ENCODE results near the gene UBE3D. TPM values are rescaled to one million over a fixed set of nuclear protein-coding genes. Genes with fewer than 3 reads are reported as not detected.

UBE3D gene
- total RNA-seq, 2 experiments from 2014 or later, result 6.7 to 7.6 TPM

- Mint-ChIP-seq H3K36me3 (ENCODE audit: low read depth) (no peaks in the 10 kb centered on the region), H3K4me1 (ENCODE audit: low read depth) (no peaks in the 10 kb centered on the region), H3K9me3 (no peaks in the 10 kb centered on the region), H3K27ac (no peak overlapping the region), H3K27me3 (peaks cover 5% of the 10 kb centered on the region), H3K4me3 (no peak overlapping the region)
- ATAC-seq (no peak), DNase-seq (no peak)
- CTCF ChIA-PET, result no interaction called here
- intact Hi-C loops (cut with micrococcal nuclease), result no loop called here
- POLR2A ChIA-PET, result no interaction called here
- TF ChIP-seq, protein P1, sequence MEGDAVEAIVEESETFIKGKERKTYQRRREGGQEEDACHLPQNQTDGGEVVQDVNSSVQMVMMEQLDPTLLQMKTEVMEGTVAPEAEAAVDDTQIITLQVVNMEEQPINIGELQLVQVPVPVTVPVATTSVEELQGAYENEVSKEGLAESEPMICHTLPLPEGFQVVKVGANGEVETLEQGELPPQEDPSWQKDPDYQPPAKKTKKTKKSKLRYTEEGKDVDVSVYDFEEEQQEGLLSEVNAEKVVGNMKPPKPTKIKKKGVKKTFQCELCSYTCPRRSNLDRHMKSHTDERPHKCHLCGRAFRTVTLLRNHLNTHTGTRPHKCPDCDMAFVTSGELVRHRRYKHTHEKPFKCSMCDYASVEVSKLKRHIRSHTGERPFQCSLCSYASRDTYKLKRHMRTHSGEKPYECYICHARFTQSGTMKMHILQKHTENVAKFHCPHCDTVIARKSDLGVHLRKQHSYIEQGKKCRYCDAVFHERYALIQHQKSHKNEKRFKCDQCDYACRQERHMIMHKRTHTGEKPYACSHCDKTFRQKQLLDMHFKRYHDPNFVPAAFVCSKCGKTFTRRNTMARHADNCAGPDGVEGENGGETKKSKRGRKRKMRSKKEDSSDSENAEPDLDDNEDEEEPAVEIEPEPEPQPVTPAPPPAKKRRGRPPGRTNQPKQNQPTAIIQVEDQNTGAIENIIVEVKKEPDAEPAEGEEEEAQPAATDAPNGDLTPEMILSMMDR (IDR thresholded peaks at IDR 0.05), result no peak
These were observed 188.1 kb downstream of the UBE3D start for GRCh38 chr6:82877213-82878195.

DNA sequence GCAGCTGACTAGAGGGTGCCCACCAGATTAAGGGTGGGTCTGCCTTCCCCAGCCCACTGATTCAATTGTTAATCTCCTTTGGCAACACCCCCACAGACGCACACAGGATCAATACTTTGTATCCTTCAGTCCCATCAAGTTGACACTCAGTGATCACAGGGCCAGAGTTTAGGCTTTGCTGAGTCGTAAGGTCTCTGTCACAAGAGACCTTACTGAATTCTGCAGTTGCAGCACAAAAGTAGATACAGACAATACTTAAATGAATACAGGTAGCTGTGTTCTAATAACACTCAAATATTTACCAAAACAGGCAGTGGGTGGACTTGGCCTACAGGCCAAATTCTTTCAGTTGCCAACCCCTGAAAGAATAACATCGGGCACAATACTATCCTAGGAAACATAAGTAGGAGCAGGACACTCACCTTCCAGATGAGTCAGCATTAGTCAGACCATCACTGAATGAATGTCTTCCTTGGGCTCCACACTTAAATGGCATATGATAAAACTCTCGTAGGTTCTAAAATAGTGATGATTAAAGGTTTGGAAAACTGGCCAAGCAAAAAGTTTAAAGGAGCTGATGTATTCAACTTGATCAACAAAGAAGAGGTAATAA is 190.0 kb downstream of the UBE3D start:
- ATAC-seq (no peak), DNase-seq (no peak)
- Mint-ChIP-seq H3K4me3 (no peak overlapping the region), H3K36me3 (ENCODE audit: low read depth) (no peaks in the 10 kb centered on the region), H3K4me1 (ENCODE audit: low read depth) (no peaks in the 10 kb centered on the region), H3K27ac (no peak overlapping the region), H3K27me3 (no peaks in the 10 kb centered on the region), H3K9me3 (no peaks in the 10 kb centered on the region)
- TF ChIP-seq, protein P1 (IDR thresholded peaks at IDR 0.05), result no peak
- intact Hi-C loops (cut with micrococcal nuclease), result no loop called here
- CTCF ChIA-PET, result no interaction called here
- POLR2A ChIA-PET, result no interaction called here

GRCh38 chr6:82874867-82875266 is 190.8 kb downstream of the UBE3D start:
- TF ChIP-seq, protein P1 (IDR thresholded peaks at IDR 0.05), result no peak
- no peak overlapping the region for H3K4me3 Mint-ChIP-seq
- ChIA-PET POLR2A (no interaction called here), CTCF (no interaction called here)
- ATAC-seq (no peak), DNase-seq (no peak)
- intact Hi-C loops (cut with micrococcal nuclease), result no loop called here
- H3K4me1 Mint-ChIP-seq (ENCODE audit: low read depth), result no peaks in the 10 kb centered on the region
- no peaks in the 10 kb centered on the region for H3K9me3 Mint-ChIP-seq
- no peaks in the 10 kb centered on the region for H3K36me3 Mint-ChIP-seq (ENCODE audit: low read depth)
- no peaks in the 10 kb centered on the region for H3K27me3 Mint-ChIP-seq
- H3K27ac Mint-ChIP-seq, result no peak overlapping the region

GRCh38 chr6:82872185-82872584 is 193.5 kb downstream of the UBE3D start:
- DNase-seq (no peak), ATAC-seq (no peak)
- Mint-ChIP-seq H3K9me3 (no peaks in the 10 kb centered on the region), H3K4me1 (ENCODE audit: low read depth) (no peaks in the 10 kb centered on the region), H3K4me3 (no peak overlapping the region), H3K27me3 (no peaks in the 10 kb centered on the region), H3K27ac (no peak overlapping the region), H3K36me3 (ENCODE audit: low read depth) (no peaks in the 10 kb centered on the region)
- POLR2A ChIA-PET, result no interaction called here
- CTCF ChIA-PET, result no interaction called here
- TF ChIP-seq, protein P1 (IDR thresholded peaks at IDR 0.05), result no peak
- intact Hi-C loops (cut with micrococcal nuclease), result no loop called here

DNA sequence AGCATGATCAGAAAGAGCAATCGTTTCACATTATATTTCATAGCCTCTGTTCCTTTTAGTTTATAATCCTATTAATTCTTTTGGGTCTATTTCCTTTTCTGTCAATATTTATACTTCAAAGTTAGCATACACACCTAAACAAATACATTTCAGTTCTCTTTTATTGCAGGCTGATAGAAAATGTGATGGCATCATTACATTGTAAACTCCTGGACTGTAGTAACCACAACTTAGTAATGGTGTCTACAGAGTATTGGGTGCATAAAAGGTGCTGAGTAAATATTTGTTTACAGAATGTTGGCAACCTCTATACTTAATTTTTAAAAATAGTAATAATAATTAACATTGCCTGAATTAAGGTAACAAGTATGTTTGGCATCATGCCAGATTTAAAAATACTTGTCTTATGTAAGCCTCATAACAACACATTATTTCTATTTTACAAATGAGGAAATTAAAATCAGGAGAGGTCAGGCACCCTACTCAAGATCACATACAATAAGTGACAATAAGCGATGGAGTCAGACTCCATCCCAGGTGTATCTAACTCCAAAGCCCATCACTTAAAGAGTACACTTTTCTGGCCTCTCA is 195.0 kb downstream of the UBE3D start:
- no peaks in the 10 kb centered on the region for H3K4me1 Mint-ChIP-seq (ENCODE audit: low read depth)
- H3K36me3 Mint-ChIP-seq (ENCODE audit: low read depth), result no peaks in the 10 kb centered on the region
- CTCF ChIA-PET, result no interaction called here
- intact Hi-C loops (cut with micrococcal nuclease), result no loop called here
- ATAC-seq, result no peak
- H3K27ac Mint-ChIP-seq, result no peak overlapping the region
- H3K9me3 Mint-ChIP-seq, result no peaks in the 10 kb centered on the region
- H3K27me3 Mint-ChIP-seq, result no peaks in the 10 kb centered on the region
- TF ChIP-seq, protein P1 (IDR thresholded peaks at IDR 0.05), result no peak
- no peak overlapping the region for H3K4me3 Mint-ChIP-seq
- no peak for DNase-seq
- POLR2A ChIA-PET, result no interaction called here
